Neural crest cell (in vitro differentiated cells): ENCODE results near the gene SUSD1. TPM values are rescaled to one million over a fixed set of nuclear protein-coding genes. Genes with fewer than 3 reads are reported as not detected.
A peak's percentile ranks its signal among the peaks of the same experiment; 100 is the strongest.

Experiments used
- DNase-seq: peaks from one replicate; pipeline ENCODE4 v3.0.0; 2021; ENCODE audit warnings: low read depth, mixed read lengths, low spot score
- H3K27ac Mint-ChIP-seq: one replicate; pipeline ENCODE4 v1.8.0; 2021; ENCODE audit warnings: mild to moderate bottlenecking, mixed read lengths; ENCODE audit not compliant: unreplicated experiment
- H3K27me3 Mint-ChIP-seq: 2 replicates; pipeline ENCODE4 v1.8.0; 2021; ENCODE audit warnings: low read depth, mild to moderate bottlenecking, mixed read lengths
- H3K36me3 Mint-ChIP-seq: 2 replicates; pipeline ENCODE4 v1.8.0; 2021; ENCODE audit warnings: low read depth, mild to moderate bottlenecking, mixed read lengths
- H3K4me1 Mint-ChIP-seq: 2 replicates; pipeline ENCODE4 v1.8.0; 2021; ENCODE audit warnings: mixed read lengths
- H3K4me3 Mint-ChIP-seq: one replicate; pipeline ENCODE4 v1.8.0; 2021; ENCODE audit warnings: mild to moderate bottlenecking, mixed read lengths
- H3K9me3 Mint-ChIP-seq: 2 replicates; pipeline ENCODE4 v1.8.0; 2021; ENCODE audit warnings: mixed read lengths
- total RNA-seq: library from RNA; stranded (reverse); gene quantifications from 2 replicates; pipeline ENCODE4 v1.2.1, GENCODE V29; 2021
- TF ChIP-seq, protein P1 (sequence below): fragments of 200-600 bp; sonication (generic); conservative IDR thresholded peaks from 2 replicates; pipeline ENCODE4 v1.5.0; 2021; ENCODE audit warnings: antibody characterized with exemption, mild to moderate bottlenecking

The SUSD1 gene
- total RNA-seq, 1 donor from 2014 or later = 22.6 TPM

DNA sequence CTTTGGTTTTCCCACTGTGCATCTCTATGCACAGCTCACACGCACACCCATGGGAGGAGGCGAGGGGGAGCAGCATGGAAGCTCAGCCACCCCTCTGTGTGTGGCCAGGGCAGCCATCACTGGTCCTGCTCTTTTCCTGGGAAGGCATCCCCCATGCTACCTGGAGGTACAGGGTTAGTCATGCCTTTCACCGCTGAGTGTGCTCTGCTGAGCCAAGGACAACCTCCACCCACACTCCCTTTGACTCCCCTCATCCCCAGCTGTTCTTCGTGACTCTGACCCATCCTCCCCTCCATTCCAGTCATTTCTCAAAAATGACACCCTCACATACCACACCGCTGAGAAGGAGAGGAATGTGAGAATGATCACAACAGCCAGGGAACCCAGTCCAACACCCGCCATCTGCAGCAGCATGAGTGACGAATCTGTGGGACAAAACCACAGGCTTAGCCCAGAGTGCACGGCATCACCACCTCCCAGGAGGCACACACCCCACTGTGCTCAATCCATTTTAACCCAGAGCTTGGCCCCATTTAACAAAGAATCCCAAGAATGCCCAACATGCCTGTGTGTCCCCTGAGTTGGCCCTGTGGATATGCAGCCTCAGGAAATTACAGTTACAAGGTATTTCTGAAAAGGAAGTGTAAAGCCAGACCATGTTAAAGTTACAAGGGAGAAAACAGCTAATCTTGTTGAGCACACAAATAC is 133.4 kb downstream of the SUSD1 start:
- peak overlapping the region; percentile 57 for H3K27ac Mint-ChIP-seq
- H3K27me3 Mint-ChIP-seq = no peaks in the 10 kb centered on the region
- H3K4me1 Mint-ChIP-seq = peaks cover 11% of the 10 kb centered on the region
- peaks cover 18% of the 10 kb centered on the region for H3K36me3 Mint-ChIP-seq
- H3K9me3 Mint-ChIP-seq = no peaks in the 10 kb centered on the region
- TF ChIP-seq, protein P1, sequence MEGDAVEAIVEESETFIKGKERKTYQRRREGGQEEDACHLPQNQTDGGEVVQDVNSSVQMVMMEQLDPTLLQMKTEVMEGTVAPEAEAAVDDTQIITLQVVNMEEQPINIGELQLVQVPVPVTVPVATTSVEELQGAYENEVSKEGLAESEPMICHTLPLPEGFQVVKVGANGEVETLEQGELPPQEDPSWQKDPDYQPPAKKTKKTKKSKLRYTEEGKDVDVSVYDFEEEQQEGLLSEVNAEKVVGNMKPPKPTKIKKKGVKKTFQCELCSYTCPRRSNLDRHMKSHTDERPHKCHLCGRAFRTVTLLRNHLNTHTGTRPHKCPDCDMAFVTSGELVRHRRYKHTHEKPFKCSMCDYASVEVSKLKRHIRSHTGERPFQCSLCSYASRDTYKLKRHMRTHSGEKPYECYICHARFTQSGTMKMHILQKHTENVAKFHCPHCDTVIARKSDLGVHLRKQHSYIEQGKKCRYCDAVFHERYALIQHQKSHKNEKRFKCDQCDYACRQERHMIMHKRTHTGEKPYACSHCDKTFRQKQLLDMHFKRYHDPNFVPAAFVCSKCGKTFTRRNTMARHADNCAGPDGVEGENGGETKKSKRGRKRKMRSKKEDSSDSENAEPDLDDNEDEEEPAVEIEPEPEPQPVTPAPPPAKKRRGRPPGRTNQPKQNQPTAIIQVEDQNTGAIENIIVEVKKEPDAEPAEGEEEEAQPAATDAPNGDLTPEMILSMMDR = no peak
- DNase-seq = no peak
- H3K4me3 Mint-ChIP-seq = no peak overlapping the region

DNA sequence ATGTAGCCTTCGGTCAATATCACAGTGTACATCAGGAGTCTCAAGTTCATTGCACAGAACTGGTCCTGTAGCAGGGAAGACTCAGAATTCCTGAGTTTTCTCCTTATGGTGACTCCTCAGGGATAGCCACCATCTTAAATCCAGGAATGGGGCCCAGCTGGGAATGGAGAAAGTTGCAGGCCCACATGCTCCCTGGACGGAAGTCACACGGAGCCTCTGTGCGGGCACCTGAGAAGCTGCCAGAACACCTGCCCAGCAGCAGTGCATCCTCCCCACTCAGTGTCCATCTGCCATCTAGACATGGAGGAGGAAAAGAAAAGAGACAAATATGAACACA is 133.9 kb downstream of the SUSD1 start:
- Mint-ChIP-seq H3K27me3 (no peaks in the 10 kb centered on the region), H3K4me1 (peaks cover 11% of the 10 kb centered on the region), H3K27ac (no peak overlapping the region), H3K36me3 (peaks cover 18% of the 10 kb centered on the region), H3K9me3 (no peaks in the 10 kb centered on the region), H3K4me3 (no peak overlapping the region)
- TF ChIP-seq, protein P1 = no peak
- no peak for DNase-seq

DNA sequence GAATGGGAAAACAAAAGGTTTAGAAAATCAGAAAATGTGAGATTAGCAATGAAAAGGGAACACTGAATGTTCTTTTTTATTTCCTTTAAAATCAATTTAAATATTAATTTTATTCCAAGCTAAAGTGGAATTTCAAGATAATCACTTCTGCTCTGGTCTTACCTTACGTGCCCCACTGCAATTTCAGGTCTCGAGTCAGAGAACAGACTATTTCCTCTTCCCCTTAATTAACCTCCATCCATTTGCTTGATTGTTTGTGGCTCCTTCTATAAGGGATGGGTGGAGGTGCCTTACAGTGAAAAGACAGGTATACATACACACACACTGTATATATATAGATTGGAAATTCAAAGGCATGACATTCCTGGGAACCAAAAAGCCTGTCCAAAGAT is 137.1 kb downstream of the SUSD1 start:
- TF ChIP-seq, protein P1 = no peak
- Mint-ChIP-seq H3K4me1 (peaks cover 11% of the 10 kb centered on the region), H3K4me3 (no peak overlapping the region), H3K27me3 (no peaks in the 10 kb centered on the region), H3K27ac (no peak overlapping the region), H3K36me3 (peaks cover 23% of the 10 kb centered on the region), H3K9me3 (peaks cover 2% of the 10 kb centered on the region)
- no peak for DNase-seq

DNA sequence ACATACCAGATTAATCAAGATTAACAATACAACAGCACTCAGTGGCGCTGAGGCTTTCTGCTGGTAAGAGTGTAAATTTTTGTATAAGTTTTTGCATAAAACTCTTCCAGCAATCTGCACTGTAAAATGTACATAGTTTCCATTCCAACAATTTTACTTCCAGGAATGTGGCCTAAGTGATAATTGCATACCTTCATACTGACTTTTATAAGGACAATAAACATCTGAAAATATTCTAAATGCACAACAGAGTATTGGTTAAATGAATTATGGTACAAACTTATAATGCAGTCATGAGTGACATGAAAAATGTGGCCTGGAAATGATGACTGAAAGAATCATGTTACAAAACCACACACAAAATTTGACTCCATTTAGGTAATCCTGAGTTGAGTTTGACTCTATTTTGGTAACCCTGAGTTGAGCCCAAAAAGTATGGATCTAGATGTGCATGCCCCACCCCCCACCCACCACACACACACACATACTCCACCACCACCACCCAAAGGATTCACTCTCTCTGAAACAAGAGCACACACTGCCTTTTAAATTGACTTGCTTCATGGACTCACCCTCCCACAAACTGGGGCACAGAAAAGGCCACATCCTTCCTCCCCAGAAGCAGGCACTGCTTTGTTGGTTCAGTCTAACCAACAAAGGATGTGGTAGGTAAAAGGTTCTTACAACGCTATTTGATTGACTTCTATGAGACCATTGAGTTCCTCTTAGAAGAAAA is 137.6 kb downstream of the SUSD1 start:
- H3K4me3 Mint-ChIP-seq = no peak overlapping the region
- H3K9me3 Mint-ChIP-seq = peaks cover 2% of the 10 kb centered on the region
- H3K36me3 Mint-ChIP-seq = peaks cover 23% of the 10 kb centered on the region
- no peaks in the 10 kb centered on the region for H3K27me3 Mint-ChIP-seq
- H3K4me1 Mint-ChIP-seq = peaks cover 11% of the 10 kb centered on the region
- no peak overlapping the region for H3K27ac Mint-ChIP-seq
- TF ChIP-seq, protein P1 = no peak
- DNase-seq = no peak

DNA sequence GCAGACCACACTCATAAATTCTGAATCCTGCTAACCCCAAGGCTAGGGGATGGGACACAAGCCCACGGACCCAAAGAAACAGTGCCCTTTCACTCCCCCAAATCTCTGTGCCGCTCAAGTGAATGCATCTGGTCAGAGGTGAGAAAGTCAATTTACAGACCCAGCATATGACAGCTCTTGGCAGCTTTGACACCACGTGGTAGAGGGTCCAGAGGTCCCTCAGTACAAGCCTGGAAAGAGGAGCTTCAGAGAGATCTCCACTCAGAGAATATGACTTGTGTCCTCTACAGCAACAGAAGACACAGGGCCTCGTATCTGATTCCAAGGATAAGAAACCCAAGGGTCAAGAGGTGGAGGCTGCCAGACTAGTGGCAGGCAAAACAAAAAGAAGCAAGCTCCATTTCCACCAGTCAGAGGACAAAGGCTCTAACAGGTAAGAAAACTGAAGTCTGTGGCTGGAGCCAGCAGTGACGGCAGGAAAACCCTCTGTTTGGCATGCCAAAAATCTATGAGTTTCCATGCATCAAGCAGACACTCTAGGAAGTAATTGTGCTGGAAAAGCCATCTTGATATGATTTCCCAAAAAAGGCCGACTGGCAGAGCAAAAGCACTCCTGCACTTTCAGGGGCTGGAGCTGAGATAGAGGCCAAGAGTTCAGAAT is 139.8 kb downstream of the SUSD1 start:
- no peak overlapping the region for H3K27ac Mint-ChIP-seq
- peaks cover 11% of the 10 kb centered on the region for H3K4me1 Mint-ChIP-seq
- peaks cover 2% of the 10 kb centered on the region for H3K9me3 Mint-ChIP-seq
- H3K4me3 Mint-ChIP-seq = no peak overlapping the region
- DNase-seq = no peak
- peaks cover 19% of the 10 kb centered on the region for H3K36me3 Mint-ChIP-seq
- TF ChIP-seq, protein P1 = no peak
- no peaks in the 10 kb centered on the region for H3K27me3 Mint-ChIP-seq
